H9 (cell line): ENCODE data around the gene TLN1. TPM values are rescaled to one million over a fixed set of nuclear protein-coding genes. Genes with fewer than 3 reads are reported as not detected.

Experiments
- DNase-seq: peaks from one replicate; pipeline ENCODE4 v3.0.0-alpha.2; 2017
- H2AFZ ChIP-seq: one replicate; pipeline ENCODE4 v1.6.1; 2013; ENCODE audit warnings: mild to moderate bottlenecking, low read length, control low read depth, moderate library complexity
- H2AK5ac ChIP-seq: 2 replicates; pipeline ENCODE4 v1.6.1; 2013; ENCODE audit warnings: low read length, control low read depth, mixed read lengths; ENCODE audit not compliant: insufficient read length
- H2BK120ac ChIP-seq: one replicate; pipeline ENCODE4 v1.6.1; 2013; ENCODE audit warnings: low read depth, mild to moderate bottlenecking, low read length, control low read depth, inconsistent platforms; ENCODE audit not compliant: poor library complexity, severe bottlenecking
- H2BK12ac ChIP-seq: 2 replicates; pipeline ENCODE4 v1.6.1; 2013; ENCODE audit warnings: low read length, control low read depth, mixed read lengths, low read depth; ENCODE audit not compliant: insufficient read length
- H2BK15ac ChIP-seq: 2 replicates; pipeline ENCODE4 v1.6.1; 2013; ENCODE audit warnings: low read depth, low read length, control low read depth
- H2BK20ac ChIP-seq: one replicate; pipeline ENCODE4 v1.6.1; 2013; ENCODE audit warnings: low read depth, mild to moderate bottlenecking, low read length, control low read depth, inconsistent platforms; ENCODE audit not compliant: poor library complexity, severe bottlenecking
- H2BK5ac ChIP-seq: 2 replicates; pipeline ENCODE4 v1.6.1; 2013; ENCODE audit warnings: low read length, control low read depth, mixed read lengths; ENCODE audit not compliant: insufficient read length
- H3K14ac ChIP-seq: 2 replicates; pipeline ENCODE4 v1.6.1; 2013; ENCODE audit warnings: low read length, control low read depth; ENCODE audit not compliant: insufficient read depth
- H3K18ac ChIP-seq: 2 replicates; pipeline ENCODE4 v1.6.1; 2013; ENCODE audit warnings: low read depth, mild to moderate bottlenecking, mixed read lengths, low read length, control low read depth; ENCODE audit not compliant: insufficient read length
- H3K23ac ChIP-seq: 2 replicates; pipeline ENCODE4 v1.6.1; 2013; ENCODE audit warnings: low read length, control low read depth, mixed read lengths, low read depth; ENCODE audit not compliant: insufficient read length
- H3K23me2 ChIP-seq: 2 replicates; pipeline ENCODE4 v1.6.1; 2013; ENCODE audit warnings: low read depth, mild to moderate bottlenecking, mixed read lengths, low read length, control low read depth; ENCODE audit not compliant: insufficient read length, poor library complexity, severe bottlenecking
- H3K27ac ChIP-seq: 2 replicates; pipeline ENCODE4 v1.5.1; 2013; ENCODE audit warnings: low read length, control low read depth, mixed read lengths, low read depth; ENCODE audit not compliant: insufficient read length
- H3K27me3 ChIP-seq: 2 replicates; pipeline ENCODE4 v1.6.1; 2013; ENCODE audit warnings: low read length, control low read depth, inconsistent platforms; ENCODE audit not compliant: insufficient read depth
- H3K4ac ChIP-seq: 2 replicates; pipeline ENCODE4 v1.6.1; 2013; ENCODE audit warnings: low read depth, mild to moderate bottlenecking, control low read depth, inconsistent platforms, low read length, moderate library complexity
- H3K4me1 ChIP-seq: 2 replicates; pipeline ENCODE4 v1.6.1; 2013; ENCODE audit warnings: low read length, control low read depth, inconsistent platforms; ENCODE audit not compliant: insufficient read depth
- H3K4me2 ChIP-seq: 2 replicates; pipeline ENCODE4 v1.6.1; 2013; ENCODE audit warnings: low read length, control low read depth, mixed read lengths; ENCODE audit not compliant: insufficient read length, insufficient read depth
- H3K56ac ChIP-seq: 2 replicates; pipeline ENCODE4 v1.6.1; 2013; ENCODE audit warnings: low read depth, mild to moderate bottlenecking, mixed read lengths, low read length, control low read depth; ENCODE audit not compliant: insufficient read length
- H3K79me1 ChIP-seq: 2 replicates; pipeline ENCODE4 v1.6.1; 2013; ENCODE audit warnings: low read depth, mild to moderate bottlenecking, moderate library complexity, low read length, control low read depth, inconsistent platforms; ENCODE audit not compliant: insufficient read depth, poor library complexity, severe bottlenecking
- H3K79me2 ChIP-seq: 2 replicates; pipeline ENCODE4 v1.6.1; 2013; ENCODE audit warnings: low read length, control low read depth, inconsistent platforms; ENCODE audit not compliant: insufficient read depth
- H3K9ac ChIP-seq: 2 replicates; pipeline ENCODE4 v1.6.1; 2013; ENCODE audit warnings: low read length, control low read depth, mixed read lengths; ENCODE audit not compliant: insufficient read length; ENCODE audit errors: extremely low read depth
- H3K9me3 ChIP-seq: one replicate; pipeline ENCODE4 v1.6.1; 2013; ENCODE audit warnings: low read depth, low read length, inconsistent platforms; ENCODE audit not compliant: control insufficient read depth
- H3T11ph ChIP-seq: one replicate; pipeline ENCODE4 v1.6.1; 2013; ENCODE audit warnings: mild to moderate bottlenecking, low read length, control low read depth, inconsistent platforms
- H4K20me1 ChIP-seq: one replicate; pipeline ENCODE4 v1.6.1; 2013; ENCODE audit not compliant: control insufficient read depth, insufficient read length, insufficient read depth
- H4K5ac ChIP-seq: 2 replicates; pipeline ENCODE4 v1.6.1; 2013; ENCODE audit warnings: low read depth, mild to moderate bottlenecking, mixed read lengths, low read length, control low read depth; ENCODE audit not compliant: insufficient read length
- H4K8ac ChIP-seq: replicated peaks from 2 replicates; pipeline ENCODE4 v1.6.1; 2013; ENCODE audit warnings: low read length, control low read depth, mixed read lengths, low read depth; ENCODE audit not compliant: insufficient read length
- H4K91ac ChIP-seq: 2 replicates; pipeline ENCODE4 v1.6.1; 2013; ENCODE audit warnings: low read depth, mild to moderate bottlenecking, moderate library complexity, mixed read lengths, low read length, control low read depth; ENCODE audit not compliant: insufficient read length
- H3K27ac Mint-ChIP-seq, 3 experiments: 2 replicates in 2 of 3; 3 replicates in 1 of 3; pipeline ENCODE4 v1.8.0; 2020 to 2021; ENCODE audit warnings: mixed read lengths in 3 of 3, mild to moderate bottlenecking in 1 of 3, moderate library complexity in 1 of 3
- H3K27me3 Mint-ChIP-seq: 2 replicates; pipeline ENCODE4 v1.8.0; 2021; ENCODE audit warnings: low read depth, mild to moderate bottlenecking, moderate library complexity, mixed read lengths
- H3K36me3 Mint-ChIP-seq, 3 experiments: 2 replicates in 2 of 3; 3 replicates in 1 of 3; pipeline ENCODE4 v1.8.0; 2020 to 2021; ENCODE audit warnings: low read depth in 3 of 3, mixed read lengths in 3 of 3; ENCODE audit not compliant: insufficient read depth in 1 of 3
- H3K4me1 Mint-ChIP-seq, 2 experiments: 2 replicates each; pipeline ENCODE4 v1.8.0; 2020; ENCODE audit warnings: mixed read lengths in 2 of 2
- H3K4me3 Mint-ChIP-seq, 2 experiments: 2 replicates in 1 of 2; 3 replicates in 1 of 2; pipeline ENCODE4 v1.8.0; 2020 to 2021; ENCODE audit warnings: mild to moderate bottlenecking in 2 of 2, mixed read lengths in 2 of 2, moderate library complexity in 1 of 2
- H3K9me3 Mint-ChIP-seq, 2 experiments: 2 replicates in 1 of 2; 3 replicates in 1 of 2; pipeline ENCODE4 v1.8.0; 2020; ENCODE audit warnings: mild to moderate bottlenecking in 2 of 2, mixed read lengths in 2 of 2, moderate library complexity in 1 of 2
- CTCF ChIP-seq: fragments of 200-600 bp; sonication (generic); conservative IDR thresholded peaks from 3 replicates; pipeline ENCODE4 v1.8.0; 2021; ENCODE audit warnings: antibody characterized with exemption, mild to moderate bottlenecking
- WGBS: extraction: QIAGEN DNeasy Blood & Tissue Kit; methylation state at CpG from one replicate; pipeline ENCODE4 v1.1.7; 2013; ENCODE audit warnings: missing lambda C conversion rate, low lambda C conversion rate, mixed read lengths; ENCODE audit not compliant: insufficient read length; ENCODE audit errors: extremely low coverage; 5-methylcytosine and 5-hydroxymethylcytosine counted together
- total RNA-seq: library from RNA; stranded (reverse); gene quantifications from 2 replicates; pipeline ENCODE4 v1.2.1, GENCODE V29; 2021

The TLN1 gene
- total RNA-seq, 1 experiment from 2014 or later: 102 TPM

- peak overlapping the region; percentile 14 for H3K27ac ChIP-seq
- Mint-ChIP-seq H3K9me3 (no peaks in the 10 kb centered on the region), H3K27me3 (no peaks in the 10 kb centered on the region), H3K36me3 (peaks cover 9 to 22% (median 20%) of the 10 kb centered on the region in 3 experiments; a peak in 5 of 7 replicates), H3K4me3 (no peak overlapping the region; a peak in 4 of 5 replicates), H3K4me1 (peaks cover 15 to 16% of the 10 kb centered on the region in 2 experiments), H3K27ac (peak overlapping the region; percentile 63 to 97 (median 66))
- no peak overlapping the region for H4K5ac ChIP-seq
- H2BK12ac ChIP-seq: no peak overlapping the region
- H3K79me1 ChIP-seq: no peaks in the 10 kb centered on the region
- no peak overlapping the region for H3K4ac ChIP-seq
- H3K23ac ChIP-seq: no peak overlapping the region
- no peak overlapping the region for H3K56ac ChIP-seq
- no peak overlapping the region for H2BK15ac ChIP-seq
- H3K79me2 ChIP-seq: peaks cover 6% of the 10 kb centered on the region; the same call in 1 of the 2 replicates
- no peak overlapping the region for H2BK120ac ChIP-seq
- H3K4me1 ChIP-seq: peaks cover 25% of the 10 kb centered on the region; the same call in 1 of the 2 replicates
- H2BK5ac ChIP-seq: no peak overlapping the region
- peak overlapping the region; percentile 84 for H3K9ac ChIP-seq
- DNase-seq: no peak
- peak overlapping the region; percentile 84; the same call in 1 of the 2 replicates for H3K14ac ChIP-seq
- H3T11ph ChIP-seq: no peak overlapping the region
- no peak overlapping the region for H2AK5ac ChIP-seq
- peak overlapping the region; percentile 84 for H3K4me2 ChIP-seq
- no peaks in the 10 kb centered on the region for H3K9me3 ChIP-seq
- no peak overlapping the region for H4K91ac ChIP-seq
- no peak overlapping the region for H2AFZ ChIP-seq
- peak overlapping the region; percentile 76 for H3K18ac ChIP-seq
- no peaks in the 10 kb centered on the region for H4K20me1 ChIP-seq
- peaks cover 7% of the 10 kb centered on the region for H3K23me2 ChIP-seq
- no peak overlapping the region for H2BK20ac ChIP-seq
- H4K8ac ChIP-seq: no peak overlapping the region
- no peaks in the 10 kb centered on the region for H3K27me3 ChIP-seq
- no peak for TF ChIP-seq CTCF
- no CpG with 5 or more reads among the region's 47 CpGs for WGBS
Measured at GRCh38 chr9:35731415-35732184, 395 bp downstream of the TLN1 start.
